DMS79 (cell line): ENCODE data around the gene TMEM52B.

Experiments used
- DNase-seq: peaks from one replicate; lab custom pipeline; 2025; lab: John Stamatoyannopoulos, UW

The TMEM52B gene

GRCh38 chr12:10178821-10179220 lies at the start of gene TMEM52B:
TMEM52B (plus strand) TSS chr12:10179032; CDS start chr12:10179575, 543 bp downstream.
- no peak for DNase-seq

GRCh38 chr12:10130042-10130441 lies 48.8 kb upstream of the TMEM52B start, which contains the start of gene CLEC7A:
CLEC7A (minus strand) TSS chr12:10130199; CDS start chr12:10130082, 117 bp downstream.
- DNase-seq, result no peak

- no peak for DNase-seq
Measured at GRCh38 chr12:10131111-10131690, 47.6 kb upstream of the TMEM52B start.

- DNase-seq, result no peak
Measured at GRCh38 chr12:10132850-10133370, 45.9 kb upstream of the TMEM52B start.

GRCh38 chr12:10135126-10135525 lies 43.7 kb upstream of the TMEM52B start:
- DNase-seq, result no peak

GRCh38 chr12:10136637-10137205 lies 42.1 kb upstream of the TMEM52B start:
- DNase-seq, result peak; percentile 25

GRCh38 chr12:10140001-10140400 lies 38.8 kb upstream of the TMEM52B start:
- DNase-seq, result no peak

GRCh38 chr12:10142976-10143589 lies 35.7 kb upstream of the TMEM52B start:
- DNase-seq, result no peak

- DNase-seq, result no peak
Measured at GRCh38 chr12:10147714-10148403, 31.0 kb upstream of the TMEM52B start.

- no peak for DNase-seq
Measured at GRCh38 chr12:10151621-10152020, 27.2 kb upstream of the TMEM52B start.

- DNase-seq, result peak; percentile 12
Measured at GRCh38 chr12:10153271-10154144, 25.3 kb upstream of the TMEM52B start.

GRCh38 chr12:10154145-10154496 lies 24.7 kb upstream of the TMEM52B start:
- DNase-seq, result no peak

GRCh38 chr12:10155966-10156365 lies 22.9 kb upstream of the TMEM52B start:
- DNase-seq, result no peak

GRCh38 chr12:10158406-10158805 lies 20.4 kb upstream of the TMEM52B start:
- no peak for DNase-seq

- DNase-seq, result no peak
Measured at GRCh38 chr12:10159280-10159679, 19.6 kb upstream of the TMEM52B start.

GRCh38 chr12:10160617-10161385 lies 18.0 kb upstream of the TMEM52B start:
- DNase-seq, result no peak

- DNase-seq, result no peak
Measured at GRCh38 chr12:10163084-10163483, 15.7 kb upstream of the TMEM52B start.

GRCh38 chr12:10165421-10165820 lies 13.4 kb upstream of the TMEM52B start:
- DNase-seq, result no peak

GRCh38 chr12:10167599-10167998 lies 11.2 kb upstream of the TMEM52B start:
- no peak for DNase-seq

GRCh38 chr12:10169104-10169503 lies 9.7 kb upstream of the TMEM52B start:
- DNase-seq, result no peak

- no peak for DNase-seq
Measured at GRCh38 chr12:10170216-10170615, 8.6 kb upstream of the TMEM52B start.
